Liver (tissue), 9 donors: Measurements from ENCODE around the gene HDAC10. TPM values are rescaled to one million over a fixed set of nuclear protein-coding genes. Genes with fewer than 3 reads are reported as not detected.

Experiments
- DNase-seq: peaks from one replicate; pipeline ENCODE4 v3.0.0-alpha.2; 2017; ENCODE audit warnings: low spot score
- H3K27ac ChIP-seq, 2 donors: one replicate each; pipeline ENCODE4 v1.7.0; 2013; ENCODE audit warnings: inconsistent platforms in 2 of 2, low read length in 2 of 2, control low read depth in 1 of 2, low read depth in 1 of 2, mild to moderate bottlenecking in 1 of 2
- H3K27me3 ChIP-seq, 4 donors: one replicate each; pipeline versions ENCODE4 v1.6.1 to v1.7.0; 2013; ENCODE audit warnings: low read length in 3 of 4, inconsistent platforms in 1 of 4, mild to moderate bottlenecking in 1 of 4, moderate library complexity in 1 of 4; ENCODE audit not compliant: control insufficient read depth in 4 of 4, insufficient read depth in 4 of 4
- H3K36me3 ChIP-seq, 4 donors: one replicate each; pipeline versions ENCODE4 v1.6.1 to v1.7.0; 2013; ENCODE audit warnings: low read length in 3 of 4, mild to moderate bottlenecking in 3 of 4, low read depth in 1 of 4, moderate library complexity in 1 of 4; ENCODE audit not compliant: control insufficient read depth in 4 of 4, insufficient read depth in 3 of 4
- H3K4me1 ChIP-seq, 4 donors: one replicate each; pipeline versions ENCODE4 v1.6.1 to v1.7.0; 2013; ENCODE audit warnings: low read length in 3 of 4, mild to moderate bottlenecking in 3 of 4, moderate library complexity in 1 of 4; ENCODE audit not compliant: control insufficient read depth in 4 of 4, insufficient read depth in 4 of 4
- H3K4me3 ChIP-seq, 3 donors: one replicate each; pipeline versions ENCODE4 v1.6.1 to v1.7.0; 2013; ENCODE audit warnings: low read length in 3 of 3, control low read depth in 1 of 3, low read depth in 1 of 3, mild to moderate bottlenecking in 1 of 3
- H3K9ac ChIP-seq, 2 donors: one replicate each; pipeline ENCODE4 v1.7.0; 2013; ENCODE audit warnings: low read length in 2 of 2, mild to moderate bottlenecking in 2 of 2, moderate library complexity in 2 of 2, control low read depth in 1 of 2, low read depth in 1 of 2
- H3K9me3 ChIP-seq, 4 donors: one replicate each; pipeline versions ENCODE4 v1.6.1 to v1.7.0; 2013; ENCODE audit warnings: low read length in 3 of 4; ENCODE audit not compliant: control insufficient read depth in 4 of 4
- EGR1 ChIP-seq, 2 donors: IDR thresholded peaks; 2 replicates each; pipeline ENCODE4 v1.6.1; 2016 to 2018; ENCODE audit warnings: antibody characterized with exemption in 2 of 2, low read depth in 2 of 2
- FOXA1 ChIP-seq: IDR thresholded peaks from 2 replicates; pipeline ENCODE4 v1.6.1; 2016; ENCODE audit warnings: antibody characterized with exemption
- FOXA2 ChIP-seq: IDR thresholded peaks from 2 replicates; pipeline ENCODE4 v1.6.1; 2016; ENCODE audit warnings: antibody characterized with exemption
- GABPA ChIP-seq, 2 donors: IDR thresholded peaks in 1 of 2; conservative IDR thresholded peaks in 1 of 2; 2 replicates each; pipeline ENCODE4 v1.6.1; 2016; ENCODE audit warnings: antibody characterized with exemption in 2 of 2, mild to moderate bottlenecking in 1 of 2, moderate library complexity in 1 of 2
- HNF4A ChIP-seq, 2 donors: conservative IDR thresholded peaks; 2 replicates each; pipeline ENCODE4 v1.6.1; 2016; ENCODE audit warnings: antibody characterized with exemption in 2 of 2, mild to moderate bottlenecking in 2 of 2
- HNF4G ChIP-seq: IDR thresholded peaks from 2 replicates; pipeline ENCODE4 v1.6.1; 2016; ENCODE audit warnings: antibody characterized with exemption
- JUND ChIP-seq, 2 donors: IDR thresholded peaks; 2 replicates each; pipeline ENCODE4 v1.6.1; 2016; ENCODE audit warnings: antibody characterized with exemption in 2 of 2
- MAX ChIP-seq: IDR thresholded peaks from 2 replicates; pipeline ENCODE4 v1.6.1; 2016; ENCODE audit warnings: antibody characterized with exemption
- NR2F2 ChIP-seq: IDR thresholded peaks from 2 replicates; pipeline ENCODE4 v1.6.1; 2016; ENCODE audit warnings: antibody characterized with exemption
- RAD21 ChIP-seq, 2 donors: IDR thresholded peaks; 2 replicates each; pipeline ENCODE4 v1.6.1; 2016; ENCODE audit warnings: antibody characterized with exemption in 2 of 2, mild to moderate bottlenecking in 2 of 2
- RXRA ChIP-seq, 2 donors: IDR thresholded peaks; 2 replicates each; pipeline ENCODE4 v1.6.1; 2017 to 2018; ENCODE audit warnings: antibody characterized with exemption in 2 of 2, mild to moderate bottlenecking in 1 of 2
- SP1 ChIP-seq: IDR thresholded peaks from 2 replicates; pipeline ENCODE4 v1.6.1; 2018; ENCODE audit warnings: antibody characterized with exemption, mild to moderate bottlenecking
- TAF1 ChIP-seq: conservative IDR thresholded peaks from 2 replicates; pipeline ENCODE4 v1.6.1; 2016; ENCODE audit warnings: antibody characterized with exemption, mild to moderate bottlenecking
- YY1 ChIP-seq: IDR thresholded peaks from 2 replicates; pipeline ENCODE4 v1.6.1; 2016; ENCODE audit warnings: antibody characterized with exemption, mild to moderate bottlenecking
- whole genome bisulfite sequencing: extraction: QIAGEN DNeasy Blood & Tissue Kit; methylation state at CpG from one replicate; pipeline ENCODE4 v1.1.7; 2013; 5-methylcytosine and 5-hydroxymethylcytosine counted together
- polyA plus RNA-seq, 2 donors: library from polyadenylated mRNA; stranded (reverse) in 1 of 2; unstranded in 1 of 2; fragments of 200-250 nt in 1 of 2; fragments of >200 nt in 1 of 2; fragmentation: Nextera tagmentation in 1 of 2; extraction: Ambion mirVana in 1 of 2; gene quantifications; one replicate each; pipeline versions ENCODE4 v1.2.1 to v1.2.3, GENCODE V29; 2013 to 2015
- total RNA-seq, 2 donors: library from RNA; depleted of rRNA; stranded (reverse); fragments of >200 nt; gene quantifications; one replicate each; pipeline ENCODE4 v1.2.3, GENCODE V29; 2014
- TF ChIP-seq, protein P1 (sequence below): IDR thresholded peaks from 2 replicates; pipeline ENCODE4 v1.6.1; 2016; ENCODE audit warnings: antibody characterized with exemption
- TF ChIP-seq, protein P2 (sequence below): IDR thresholded peaks from 2 replicates; pipeline ENCODE4 v1.6.1; 2016; ENCODE audit warnings: antibody characterized with exemption, mild to moderate bottlenecking
- TF ChIP-seq, protein P3 (sequence below): fragments of 150-350 bp; IDR thresholded peaks from 2 replicates; pipeline ENCODE4 v1.5.1; 2017; ENCODE audit warnings: improper control_type of control experiment, low read depth, low read length; ENCODE audit not compliant: missing input control
- TF ChIP-seq, protein P4 (sequence below): IDR thresholded peaks from 2 replicates; pipeline ENCODE4 v1.6.1; 2016; ENCODE audit warnings: antibody characterized with exemption
- donor health status: healthy.
- donor health status: healthy.
- donor health status: healthy.
- donor health status: healthy.
- donor health status: healthy.

HDAC10 gene
- total and polyA plus RNA-seq, 4 donors: 6.2 to 18.2 (median 13.6) TPM

GRCh38 chr22:50283821-50284220 lies 32.8 kb upstream of the HDAC10 start:
- Histone ChIP-seq H3K9me3 (no peaks in the 10 kb centered on the region), H3K4me1 (no peaks in the 10 kb centered on the region), H3K27me3 (no peaks in the 10 kb centered on the region), H3K36me3 (peaks cover 19 to 83% (median 38%) of the 10 kb centered on the region in 4 donors), H3K9ac (no peak overlapping the region), H3K27ac (no peak overlapping the region), H3K4me3 (no peak overlapping the region)
- no peak for DNase-seq
- TF ChIP-seq JUND (IDR thresholded peaks at IDR 0.05) (no peak), YY1 (no peak), NR2F2 (no peak), GABPA (IDR thresholded peaks at IDR 0.05 in 1 of 2, conservative IDR thresholded peaks at IDR 0.05 in 1 of 2) (no peak), EGR1 (IDR thresholded peaks at IDR 0.05; ENCODE audit: low read depth in 2 of 2) (no peak), MAX (no peak), FOXA1 (no peak), HNF4G (no peak), SP1 (no peak), TAF1 (no peak), RXRA (IDR thresholded peaks at IDR 0.05) (no peak), RAD21 (IDR thresholded peaks at IDR 0.05) (no peak), HNF4A (conservative IDR thresholded peaks at IDR 0.05) (no peak), FOXA2 (no peak)
- TF ChIP-seq, protein P1, sequence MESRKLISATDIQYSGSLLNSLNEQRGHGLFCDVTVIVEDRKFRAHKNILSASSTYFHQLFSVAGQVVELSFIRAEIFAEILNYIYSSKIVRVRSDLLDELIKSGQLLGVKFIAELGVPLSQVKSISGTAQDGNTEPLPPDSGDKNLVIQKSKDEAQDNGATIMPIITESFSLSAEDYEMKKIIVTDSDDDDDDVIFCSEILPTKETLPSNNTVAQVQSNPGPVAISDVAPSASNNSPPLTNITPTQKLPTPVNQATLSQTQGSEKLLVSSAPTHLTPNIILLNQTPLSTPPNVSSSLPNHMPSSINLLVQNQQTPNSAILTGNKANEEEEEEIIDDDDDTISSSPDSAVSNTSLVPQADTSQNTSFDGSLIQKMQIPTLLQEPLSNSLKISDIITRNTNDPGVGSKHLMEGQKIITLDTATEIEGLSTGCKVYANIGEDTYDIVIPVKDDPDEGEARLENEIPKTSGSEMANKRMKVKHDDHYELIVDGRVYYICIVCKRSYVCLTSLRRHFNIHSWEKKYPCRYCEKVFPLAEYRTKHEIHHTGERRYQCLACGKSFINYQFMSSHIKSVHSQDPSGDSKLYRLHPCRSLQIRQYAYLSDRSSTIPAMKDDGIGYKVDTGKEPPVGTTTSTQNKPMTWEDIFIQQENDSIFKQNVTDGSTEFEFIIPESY: no peak
- TF ChIP-seq, protein P2, sequence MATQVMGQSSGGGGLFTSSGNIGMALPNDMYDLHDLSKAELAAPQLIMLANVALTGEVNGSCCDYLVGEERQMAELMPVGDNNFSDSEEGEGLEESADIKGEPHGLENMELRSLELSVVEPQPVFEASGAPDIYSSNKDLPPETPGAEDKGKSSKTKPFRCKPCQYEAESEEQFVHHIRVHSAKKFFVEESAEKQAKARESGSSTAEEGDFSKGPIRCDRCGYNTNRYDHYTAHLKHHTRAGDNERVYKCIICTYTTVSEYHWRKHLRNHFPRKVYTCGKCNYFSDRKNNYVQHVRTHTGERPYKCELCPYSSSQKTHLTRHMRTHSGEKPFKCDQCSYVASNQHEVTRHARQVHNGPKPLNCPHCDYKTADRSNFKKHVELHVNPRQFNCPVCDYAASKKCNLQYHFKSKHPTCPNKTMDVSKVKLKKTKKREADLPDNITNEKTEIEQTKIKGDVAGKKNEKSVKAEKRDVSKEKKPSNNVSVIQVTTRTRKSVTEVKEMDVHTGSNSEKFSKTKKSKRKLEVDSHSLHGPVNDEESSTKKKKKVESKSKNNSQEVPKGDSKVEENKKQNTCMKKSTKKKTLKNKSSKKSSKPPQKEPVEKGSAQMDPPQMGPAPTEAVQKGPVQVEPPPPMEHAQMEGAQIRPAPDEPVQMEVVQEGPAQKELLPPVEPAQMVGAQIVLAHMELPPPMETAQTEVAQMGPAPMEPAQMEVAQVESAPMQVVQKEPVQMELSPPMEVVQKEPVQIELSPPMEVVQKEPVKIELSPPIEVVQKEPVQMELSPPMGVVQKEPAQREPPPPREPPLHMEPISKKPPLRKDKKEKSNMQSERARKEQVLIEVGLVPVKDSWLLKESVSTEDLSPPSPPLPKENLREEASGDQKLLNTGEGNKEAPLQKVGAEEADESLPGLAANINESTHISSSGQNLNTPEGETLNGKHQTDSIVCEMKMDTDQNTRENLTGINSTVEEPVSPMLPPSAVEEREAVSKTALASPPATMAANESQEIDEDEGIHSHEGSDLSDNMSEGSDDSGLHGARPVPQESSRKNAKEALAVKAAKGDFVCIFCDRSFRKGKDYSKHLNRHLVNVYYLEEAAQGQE: no peak
- TF ChIP-seq, protein P3, sequence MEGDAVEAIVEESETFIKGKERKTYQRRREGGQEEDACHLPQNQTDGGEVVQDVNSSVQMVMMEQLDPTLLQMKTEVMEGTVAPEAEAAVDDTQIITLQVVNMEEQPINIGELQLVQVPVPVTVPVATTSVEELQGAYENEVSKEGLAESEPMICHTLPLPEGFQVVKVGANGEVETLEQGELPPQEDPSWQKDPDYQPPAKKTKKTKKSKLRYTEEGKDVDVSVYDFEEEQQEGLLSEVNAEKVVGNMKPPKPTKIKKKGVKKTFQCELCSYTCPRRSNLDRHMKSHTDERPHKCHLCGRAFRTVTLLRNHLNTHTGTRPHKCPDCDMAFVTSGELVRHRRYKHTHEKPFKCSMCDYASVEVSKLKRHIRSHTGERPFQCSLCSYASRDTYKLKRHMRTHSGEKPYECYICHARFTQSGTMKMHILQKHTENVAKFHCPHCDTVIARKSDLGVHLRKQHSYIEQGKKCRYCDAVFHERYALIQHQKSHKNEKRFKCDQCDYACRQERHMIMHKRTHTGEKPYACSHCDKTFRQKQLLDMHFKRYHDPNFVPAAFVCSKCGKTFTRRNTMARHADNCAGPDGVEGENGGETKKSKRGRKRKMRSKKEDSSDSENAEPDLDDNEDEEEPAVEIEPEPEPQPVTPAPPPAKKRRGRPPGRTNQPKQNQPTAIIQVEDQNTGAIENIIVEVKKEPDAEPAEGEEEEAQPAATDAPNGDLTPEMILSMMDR: no peak
- TF ChIP-seq, protein P4, sequence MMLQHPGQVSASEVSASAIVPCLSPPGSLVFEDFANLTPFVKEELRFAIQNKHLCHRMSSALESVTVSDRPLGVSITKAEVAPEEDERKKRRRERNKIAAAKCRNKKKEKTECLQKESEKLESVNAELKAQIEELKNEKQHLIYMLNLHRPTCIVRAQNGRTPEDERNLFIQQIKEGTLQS: no peak
- WGBS: 95% methylated on average over 30 of the region's 30 CpGs
